Measurements from ENCODE around the gene FAM234A. TPM values are rescaled to one million over a fixed set of nuclear protein-coding genes. Genes with fewer than 3 reads are reported as not detected.
"Not testable (repeated sequence)": the region's sequence is repeated elsewhere in the genome, so short reads cannot be mapped to it uniquely, and the experiment has no call there.

The FAM234A gene
- total RNA-seq, 1 donor from 2014 or later, result 135 TPM

- ATAC-seq (ENCODE audit: poor library complexity) (peak; percentile 98), DNase-seq (peak; percentile 93)
- intact Hi-C loops (cut with DNase I), result loop anchor here (5.0 kb wide), 1 partner anchor 123 kb away; the partner anchor contains the start of gene AXIN1
These were observed 5.5 kb upstream of the FAM234A start, which contains the start of gene LUC7L for GRCh38 chr16:228852-229730. Gene LUC7L (minus strand): TSS chr16:229449. CDS start chr16:229339, 110 bp downstream.

GRCh38 chr16:229731-230281, 4.8 kb upstream of the FAM234A start:
- ATAC-seq (ENCODE audit: poor library complexity), result no peak
- intact Hi-C loops (cut with DNase I), result loop anchor here (5.0 kb wide), 1 partner anchor 122 kb away; the partner anchor contains the start of gene AXIN1
- no peak for DNase-seq

GRCh38 chr16:230351-230750, 4.3 kb upstream of the FAM234A start:
- ATAC-seq (ENCODE audit: poor library complexity); intact Hi-C loops (cut with DNase I); DNase-seq: not testable (repeated sequence)

GRCh38 chr16:230949-231348, 3.7 kb upstream of the FAM234A start:
- intact Hi-C loops (cut with DNase I), result no loop called here

GRCh38 chr16:239948-240277, 5.3 kb downstream of the FAM234A start:
- ATAC-seq (ENCODE audit: poor library complexity), result peak; percentile 20
- intact Hi-C loops (cut with DNase I), result no loop called here
- no peak for DNase-seq

More at GRCh38 chr16:230949-231348, 3.7 kb upstream of the FAM234A start:
- no peak for ATAC-seq (ENCODE audit: poor library complexity)
- DNase-seq, result no peak

GRCh38 chr16:240559-240958, 5.9 kb downstream of the FAM234A start:
- ATAC-seq (ENCODE audit: poor library complexity), result no peak
- no peak for DNase-seq
- intact Hi-C loops (cut with DNase I), result no loop called here

GRCh38 chr16:242281-242680, 7.7 kb downstream of the FAM234A start:
- intact Hi-C loops (cut with DNase I), result no loop called here
- DNase-seq (no peak), ATAC-seq (ENCODE audit: poor library complexity) (no peak)

GRCh38 chr16:243348-243747, 8.7 kb downstream of the FAM234A start:
- DNase-seq, result no peak

GRCh38 chr16:245105-245504, 10.5 kb downstream of the FAM234A start:
- intact Hi-C loops (cut with DNase I), result no loop called here
- DNase-seq (peak; percentile 20), ATAC-seq (ENCODE audit: poor library complexity) (no peak)

More at GRCh38 chr16:243348-243747, 8.7 kb downstream of the FAM234A start:
- intact Hi-C loops (cut with DNase I), result no loop called here
- ATAC-seq (ENCODE audit: poor library complexity), result no peak

- intact Hi-C loops (cut with DNase I), result no loop called here
These were observed 12.4 kb downstream of the FAM234A start for GRCh38 chr16:247027-247426.

GRCh38 chr16:249431-249830, 14.8 kb downstream of the FAM234A start:
- ATAC-seq (ENCODE audit: poor library complexity), result no peak
- intact Hi-C loops (cut with DNase I), result no loop called here
- DNase-seq, result peak; percentile 32

More at GRCh38 chr16:247027-247426, 12.4 kb downstream of the FAM234A start:
- no peak for ATAC-seq (ENCODE audit: poor library complexity)
- no peak for DNase-seq

GRCh38 chr16:252366-253337, 18.0 kb downstream of the FAM234A start:
- peak; percentile 55 for ATAC-seq (ENCODE audit: poor library complexity)
- peak; percentile 24 for DNase-seq
- intact Hi-C loops (cut with DNase I), result no loop called here

GRCh38 chr16:253833-254232, 19.2 kb downstream of the FAM234A start:
- intact Hi-C loops (cut with DNase I), result no loop called here
- DNase-seq (no peak), ATAC-seq (ENCODE audit: poor library complexity) (no peak)

GRCh38 chr16:254461-254860, 19.8 kb downstream of the FAM234A start:
- DNase-seq, result no peak
- intact Hi-C loops (cut with DNase I), result no loop called here
- no peak for ATAC-seq (ENCODE audit: poor library complexity)

GRCh38 chr16:255183-255582, 20.6 kb downstream of the FAM234A start:
- DNase-seq (no peak), ATAC-seq (ENCODE audit: poor library complexity) (no peak)
- intact Hi-C loops (cut with DNase I), result no loop called here

- intact Hi-C loops (cut with DNase I), result not testable (repeated sequence)
These were observed 23.5 kb downstream of the FAM234A start for GRCh38 chr16:258091-258490.

GRCh38 chr16:259226-259625, 24.6 kb downstream of the FAM234A start:
- no peak for ATAC-seq (ENCODE audit: poor library complexity)
- DNase-seq, result no peak
- intact Hi-C loops (cut with DNase I), result no loop called here

More at GRCh38 chr16:258091-258490, 23.5 kb downstream of the FAM234A start:
- not testable (repeated sequence) for ATAC-seq (ENCODE audit: poor library complexity); DNase-seq

GRCh38 chr16:259814-260253, 25.2 kb downstream of the FAM234A start:
- intact Hi-C loops (cut with DNase I), result no loop called here
- no peak for ATAC-seq (ENCODE audit: poor library complexity)
- no peak for DNase-seq

GRCh38 chr16:260326-260725, 25.7 kb downstream of the FAM234A start:
- ATAC-seq (ENCODE audit: poor library complexity) (no peak), DNase-seq (no peak)
- intact Hi-C loops (cut with DNase I), result no loop called here
